CD4-positive, alpha-beta T cell treated with Interferon gamma for 1 hour (primary cell): ENCODE results near the gene CCDC170.
"Not testable (repeated sequence)": the region's sequence is repeated elsewhere in the genome, so short reads cannot be mapped to it uniquely, and the experiment has no call there.

Source experiments
- DNase-seq: peaks from one replicate; pipeline ENCODE4 v3.0.0-alpha.2; 2020

The CCDC170 gene

DNA sequence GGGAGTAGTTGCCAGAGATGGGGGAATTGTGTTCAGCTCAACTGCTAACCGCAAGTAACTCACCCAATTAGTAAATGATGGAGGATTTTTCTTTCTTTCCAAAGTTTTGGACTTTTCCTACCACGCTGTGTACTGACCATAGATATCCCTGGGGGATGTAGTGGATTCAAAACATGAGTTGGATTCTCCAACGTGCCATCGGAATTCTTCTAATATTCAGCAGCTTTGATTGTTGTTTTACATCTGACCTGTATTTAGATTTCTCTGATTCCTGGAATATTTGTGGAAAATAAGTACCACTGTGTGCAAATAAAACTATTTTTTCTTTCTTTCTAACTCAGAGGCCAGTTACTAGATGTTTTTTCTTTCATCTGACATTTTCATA lies 1.1 kb downstream of the CCDC170 start:
- no peak for DNase-seq

DNA sequence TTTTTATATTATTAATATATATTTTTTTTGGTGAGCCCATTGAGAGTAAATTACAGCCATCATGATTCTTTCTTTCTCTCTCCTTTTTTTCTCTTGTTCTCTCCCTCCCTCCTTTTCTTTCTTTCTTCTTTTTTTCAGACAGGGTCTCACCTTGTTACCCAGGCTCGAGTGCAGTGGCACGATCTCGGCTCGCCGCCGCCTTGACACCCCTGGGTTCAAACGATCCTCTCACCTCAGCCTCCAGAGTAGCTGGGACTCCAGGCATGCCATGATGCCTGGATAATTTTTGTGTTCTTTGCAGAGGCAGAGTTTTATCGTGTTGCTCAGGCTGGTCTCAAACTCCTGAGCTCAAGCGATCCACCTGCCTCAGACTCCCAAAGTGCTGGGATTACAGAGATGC lies 1.6 kb downstream of the CCDC170 start:
- no peak for DNase-seq

GRCh38 chr6:151497905-151498304 lies 4.1 kb downstream of the CCDC170 start:
- DNase-seq: no peak

DNA sequence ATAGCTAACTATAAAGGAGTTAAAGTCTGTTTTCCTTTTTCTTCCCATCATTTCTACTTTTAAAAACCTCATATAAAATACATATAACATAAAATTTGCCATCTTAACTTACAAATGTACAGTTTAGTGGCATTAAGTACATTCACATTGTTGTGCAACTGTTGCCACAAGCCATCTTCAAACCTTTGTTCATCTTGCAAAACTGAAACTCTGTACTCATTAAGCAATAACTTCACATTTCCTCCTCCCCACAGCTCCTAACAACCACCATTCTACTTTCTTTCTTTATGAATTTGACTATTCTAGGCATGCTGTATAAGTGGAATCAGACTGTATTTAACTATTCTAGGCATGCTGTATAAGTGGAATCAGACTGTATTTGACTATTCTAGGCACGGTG lies 4.5 kb downstream of the CCDC170 start:
- no peak for DNase-seq

DNA sequence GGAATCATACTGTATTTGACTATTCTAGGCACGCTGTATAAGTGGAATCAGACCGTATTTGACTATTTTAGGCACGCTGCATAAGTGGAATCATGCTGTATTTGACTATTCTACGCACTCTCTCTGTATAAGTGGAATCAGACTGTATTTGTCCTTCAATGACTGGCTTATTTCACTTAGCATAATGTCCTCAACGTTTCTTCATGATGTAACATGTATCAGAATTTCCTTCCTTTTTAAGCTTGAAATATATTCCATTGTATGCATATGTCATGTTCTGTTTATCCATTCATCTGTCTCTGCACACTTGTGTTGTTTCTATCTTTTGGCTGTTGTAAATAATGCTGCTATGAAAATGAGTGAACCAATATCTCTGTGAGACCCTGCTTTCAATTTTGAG lies 5.7 kb downstream of the CCDC170 start:
- DNase-seq: no peak

GRCh38 chr6:151501511-151502136 lies 7.8 kb downstream of the CCDC170 start:
- no peak for DNase-seq

GRCh38 chr6:151502499-151502898 lies 8.7 kb downstream of the CCDC170 start:
- no peak for DNase-seq

DNA sequence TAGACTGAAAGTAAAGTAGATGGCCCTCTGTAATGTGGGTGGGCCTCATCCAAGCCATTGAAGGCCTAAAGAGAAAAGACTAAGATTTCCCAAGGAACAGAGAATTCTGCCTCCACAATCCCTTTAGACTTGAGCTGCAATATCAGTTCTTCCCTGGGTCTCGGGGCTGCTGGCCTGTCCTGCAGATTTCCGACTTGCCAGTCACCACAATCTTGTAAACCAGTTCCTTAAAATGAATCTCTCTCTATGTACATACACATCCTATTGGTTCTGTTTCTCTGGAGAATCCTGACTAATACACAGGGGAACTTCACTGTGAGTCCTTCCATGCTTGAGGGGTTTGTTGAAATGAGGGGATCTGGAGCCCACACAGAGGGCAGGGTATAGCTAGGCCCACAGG lies 12.9 kb downstream of the CCDC170 start:
- DNase-seq: no peak

DNA sequence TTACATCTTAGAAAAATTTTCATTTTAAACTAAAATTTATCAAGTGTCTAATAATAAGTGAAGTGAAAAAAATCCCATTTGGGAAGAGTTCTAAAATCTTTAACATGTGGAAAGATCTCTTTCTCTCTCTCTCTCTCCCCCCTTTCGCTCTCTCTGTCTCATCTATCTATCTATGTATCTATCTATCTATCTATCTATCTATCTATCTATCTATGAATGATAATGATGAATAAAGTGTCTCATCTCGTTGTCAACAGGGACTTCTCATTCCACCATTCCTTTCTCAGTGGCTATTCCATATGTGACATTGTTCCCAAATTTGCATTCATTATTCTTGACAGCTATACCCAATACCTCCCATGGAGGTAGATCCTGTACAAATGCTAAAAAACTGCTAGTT lies 15.2 kb downstream of the CCDC170 start:
- no peak for DNase-seq

DNA sequence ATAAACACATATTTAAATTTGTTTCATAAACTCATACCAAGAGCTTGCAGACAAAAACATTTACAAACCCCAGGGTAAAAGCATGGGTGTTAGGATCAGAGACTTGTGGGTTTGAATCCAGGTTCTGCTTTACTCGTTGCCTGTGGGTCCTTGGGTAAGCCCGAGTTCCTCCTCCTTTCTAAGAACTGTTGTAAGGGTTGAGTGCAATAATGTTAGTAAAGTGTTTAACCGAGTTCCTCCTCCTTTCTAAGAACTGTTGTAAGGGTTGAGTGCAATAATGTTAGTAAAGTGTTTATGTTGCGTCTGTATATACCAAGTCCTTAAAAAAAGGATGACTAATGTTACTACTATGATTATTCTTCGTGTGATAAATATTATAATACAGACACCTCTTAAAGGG lies 18.7 kb downstream of the CCDC170 start:
- no peak for DNase-seq

DNA sequence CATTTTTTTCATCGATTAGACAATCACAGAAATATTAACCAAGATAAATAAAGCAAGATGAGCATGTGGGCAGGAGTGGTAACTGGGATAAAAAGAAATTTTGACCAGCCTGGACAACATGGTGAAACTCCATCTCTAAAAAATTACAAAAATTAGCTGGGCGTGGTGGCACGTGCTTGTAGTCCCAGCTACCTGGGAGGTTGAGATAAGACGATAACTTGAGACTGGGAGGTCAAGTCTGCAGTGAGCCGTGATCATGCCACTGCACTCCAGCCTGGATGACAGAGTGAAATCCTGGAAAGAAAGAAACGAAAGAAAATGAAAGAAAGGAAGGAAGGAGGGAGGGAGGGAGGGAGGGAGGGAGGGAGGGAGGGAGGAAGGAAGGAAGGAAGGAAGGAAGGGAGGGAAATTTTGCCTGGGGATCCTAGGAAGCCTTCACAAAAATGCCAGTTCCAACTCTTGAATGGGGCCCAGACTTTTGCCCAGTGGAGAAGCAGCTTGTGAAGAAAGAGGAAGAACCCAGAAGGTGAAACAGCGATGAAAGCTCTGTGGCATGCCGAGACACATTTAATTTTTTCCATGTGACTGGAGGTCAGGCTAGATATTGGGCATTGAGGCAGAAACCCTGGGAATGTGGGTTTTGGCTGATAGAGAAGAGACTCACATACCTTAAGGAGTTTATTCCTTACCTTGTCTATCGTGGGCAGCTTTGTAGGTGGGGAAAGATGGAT lies 20.3 kb downstream of the CCDC170 start:
- no peak for DNase-seq

DNA sequence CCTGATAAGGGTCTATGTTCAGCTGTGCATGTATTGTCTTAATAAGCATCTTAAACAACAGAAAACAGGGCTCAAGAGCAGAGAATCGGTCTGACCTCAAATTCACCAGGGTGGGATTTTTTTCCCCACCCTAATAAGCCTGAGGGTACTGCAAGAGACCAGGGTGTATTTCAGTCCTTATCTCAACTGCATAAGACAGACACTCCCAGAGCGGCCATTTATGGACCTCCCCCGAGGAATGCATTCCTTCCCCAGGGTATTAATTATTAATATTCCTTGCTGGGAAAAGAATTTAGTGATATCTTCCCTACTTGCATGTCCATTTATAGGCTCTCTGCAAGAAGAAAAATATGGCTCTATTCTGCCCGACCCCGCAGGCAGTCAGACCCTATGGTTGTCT lies 25.2 kb downstream of the CCDC170 start:
- DNase-seq: not testable (repeated sequence)

- DNase-seq: no peak
Measured at GRCh38 chr6:151523034-151523433, 29.2 kb downstream of the CCDC170 start.

GRCh38 chr6:151524059-151524458 lies 30.2 kb downstream of the CCDC170 start:
- no peak for DNase-seq

GRCh38 chr6:151534576-151534975 lies 40.8 kb downstream of the CCDC170 start:
- DNase-seq: no peak

DNA sequence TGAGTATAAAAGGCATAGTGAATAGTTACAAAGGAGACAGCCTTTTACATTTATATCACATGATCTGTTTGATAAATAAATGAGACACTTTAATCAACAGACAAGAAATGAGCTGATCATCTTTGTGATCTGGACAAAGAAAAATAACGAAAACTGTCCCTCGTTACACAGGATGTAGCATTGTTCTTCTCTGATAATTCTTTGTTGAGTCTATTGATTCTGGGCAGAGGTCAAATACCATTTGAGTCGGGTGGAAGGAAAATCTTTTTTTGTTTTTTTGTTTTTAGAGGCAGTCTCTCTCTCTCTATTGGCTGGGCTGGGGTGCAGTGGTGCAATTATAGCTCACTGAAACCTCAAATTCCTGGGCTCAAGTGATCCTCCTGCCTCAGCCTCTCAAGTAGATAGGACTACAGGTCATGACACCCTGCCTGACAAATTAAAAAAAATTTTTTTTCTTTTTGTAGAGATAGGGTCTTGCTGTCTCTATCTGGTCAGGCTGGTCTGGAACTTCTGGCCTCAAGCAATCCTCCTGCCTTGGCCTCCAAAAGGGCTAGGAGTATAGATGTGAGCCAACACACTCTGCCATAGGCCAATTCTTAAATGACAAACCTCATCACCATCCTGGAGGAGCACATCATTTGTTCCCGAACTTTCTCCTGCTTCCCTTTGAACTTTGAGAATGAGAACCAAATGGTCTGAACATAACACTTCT lies 41.8 kb downstream of the CCDC170 start:
- no peak for DNase-seq

DNA sequence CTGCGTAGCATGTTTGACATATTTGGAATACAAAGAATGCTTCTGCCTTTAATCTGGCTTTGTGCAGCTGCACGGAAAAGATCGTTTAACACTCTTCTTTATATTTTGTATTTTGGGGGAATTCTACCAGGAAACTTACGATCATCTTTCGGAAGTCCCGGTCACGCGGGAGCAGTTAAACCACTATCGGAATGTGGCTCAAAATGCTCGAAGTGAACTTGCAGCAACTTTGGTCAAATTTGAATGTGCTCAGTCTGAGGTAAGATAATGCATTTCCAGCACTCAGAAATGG lies 42.3 kb downstream of the CCDC170 start:
- no peak for DNase-seq

DNA sequence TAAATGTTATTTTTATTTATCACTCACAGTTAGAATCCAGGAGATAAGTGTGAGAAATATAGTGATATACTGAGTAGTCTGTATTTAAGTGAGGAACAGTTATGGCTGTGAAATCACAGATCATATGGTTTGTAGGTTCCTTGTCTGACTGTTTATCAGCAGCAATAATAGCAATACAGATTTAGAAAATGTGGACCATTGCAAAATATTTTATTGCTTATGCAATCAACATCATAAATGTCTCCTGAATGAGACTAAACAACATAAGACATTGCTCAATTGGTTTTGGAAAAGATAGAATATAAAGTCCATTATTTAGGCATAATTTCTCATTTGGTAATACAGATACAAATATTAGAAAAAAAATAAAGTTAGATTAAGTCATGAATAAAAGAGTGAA lies 43.7 kb downstream of the CCDC170 start:
- DNase-seq: no peak

- DNase-seq: no peak
Measured at GRCh38 chr6:151539506-151540268, 45.9 kb downstream of the CCDC170 start.

DNA sequence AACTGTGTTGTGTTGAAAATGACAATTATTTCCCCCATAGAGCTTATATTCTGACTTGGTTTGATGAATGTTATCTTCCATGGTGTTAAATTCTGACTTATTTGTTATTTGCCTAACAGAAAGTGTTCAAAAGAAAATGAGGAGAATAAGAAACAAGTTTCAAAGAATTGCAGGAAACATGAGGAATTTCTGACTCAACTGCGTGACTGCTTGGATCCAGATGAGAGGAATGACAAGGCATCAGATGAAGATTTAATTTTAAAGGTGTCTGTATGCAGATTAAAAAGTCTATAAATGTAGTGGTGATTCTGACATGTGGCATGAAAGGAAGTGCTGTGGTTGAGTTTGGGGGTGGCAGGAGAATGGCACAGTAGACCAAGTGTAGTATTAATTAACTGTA lies 50.6 kb downstream of the CCDC170 start:
- no peak for DNase-seq

DNA sequence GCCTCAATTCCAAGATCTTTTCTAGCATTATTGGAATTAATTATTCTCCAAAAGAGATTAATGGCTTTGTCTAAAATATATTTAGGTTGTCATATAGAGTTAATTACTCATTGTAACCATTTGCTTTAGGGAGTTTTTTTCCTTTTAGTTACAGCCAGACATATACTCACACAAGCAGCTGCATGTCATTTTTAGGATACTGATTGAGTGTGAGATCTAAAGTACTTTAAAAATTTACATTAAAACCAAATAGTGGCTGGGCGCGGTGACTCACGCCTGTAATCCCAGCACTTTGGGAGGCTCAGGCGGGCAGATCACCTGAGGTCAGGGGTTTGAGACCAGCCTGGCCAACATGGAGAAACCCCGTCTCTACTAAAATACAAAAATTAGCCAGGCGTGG lies 51.1 kb downstream of the CCDC170 start:
- not testable (repeated sequence) for DNase-seq

GRCh38 chr6:151546941-151547659 lies 53.3 kb downstream of the CCDC170 start:
- no peak for DNase-seq

DNA sequence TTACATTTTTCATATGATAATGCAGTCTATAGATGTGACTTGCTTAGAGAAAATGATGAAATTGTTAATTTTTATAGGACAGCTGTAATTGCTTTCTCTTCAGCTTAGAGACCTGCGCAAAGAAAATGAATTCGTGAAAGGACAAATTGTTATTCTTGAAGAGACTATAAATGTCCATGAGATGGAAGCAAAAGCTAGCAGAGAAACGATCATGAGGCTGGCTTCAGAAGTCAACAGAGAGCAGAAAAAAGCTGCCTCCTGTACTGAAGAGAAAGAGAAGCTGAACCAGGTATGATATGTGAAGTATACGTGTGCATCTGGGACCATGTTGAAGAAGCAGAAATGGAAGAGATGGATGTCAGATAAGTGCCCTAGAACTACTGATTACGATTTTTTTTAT lies 54.4 kb downstream of the CCDC170 start:
- DNase-seq: no peak
